Neural crest cell (in vitro differentiated cells): ENCODE data around the gene COL8A2. TPM values are rescaled to one million over a fixed set of nuclear protein-coding genes. Genes with fewer than 3 reads are reported as not detected.

Experiments
- DNase-seq: peaks from one replicate; pipeline ENCODE4 v3.0.0; 2021; ENCODE audit warnings: low read depth, mixed read lengths, low spot score
- H3K27ac Mint-ChIP-seq: one replicate; pipeline ENCODE4 v1.8.0; 2021; ENCODE audit warnings: mild to moderate bottlenecking, mixed read lengths; ENCODE audit not compliant: unreplicated experiment
- H3K27me3 Mint-ChIP-seq: 2 replicates; pipeline ENCODE4 v1.8.0; 2021; ENCODE audit warnings: low read depth, mild to moderate bottlenecking, mixed read lengths
- H3K36me3 Mint-ChIP-seq: 2 replicates; pipeline ENCODE4 v1.8.0; 2021; ENCODE audit warnings: low read depth, mild to moderate bottlenecking, mixed read lengths
- H3K4me1 Mint-ChIP-seq: 2 replicates; pipeline ENCODE4 v1.8.0; 2021; ENCODE audit warnings: mixed read lengths
- H3K4me3 Mint-ChIP-seq: one replicate; pipeline ENCODE4 v1.8.0; 2021; ENCODE audit warnings: mild to moderate bottlenecking, mixed read lengths
- H3K9me3 Mint-ChIP-seq: 2 replicates; pipeline ENCODE4 v1.8.0; 2021; ENCODE audit warnings: mixed read lengths
- CTCF ChIP-seq: fragments of 200-600 bp; sonication (generic); conservative IDR thresholded peaks from 2 replicates; pipeline ENCODE4 v1.5.0; 2021; ENCODE audit warnings: antibody characterized with exemption, mild to moderate bottlenecking
- total RNA-seq: library from RNA; stranded (reverse); gene quantifications from 2 replicates; pipeline ENCODE4 v1.2.1, GENCODE V29; 2021

COL8A2 gene
- total RNA-seq, 1 donor from 2014 or later = 0.09 TPM

GRCh38 chr1:36144413-36144812, 19.4 kb upstream of the COL8A2 start:
- peaks cover 4% of the 10 kb centered on the region for H3K36me3 Mint-ChIP-seq
- H3K9me3 Mint-ChIP-seq = no peaks in the 10 kb centered on the region
- no peaks in the 10 kb centered on the region for H3K27me3 Mint-ChIP-seq
- no peak overlapping the region for H3K4me3 Mint-ChIP-seq
- DNase-seq = no peak
- no peak overlapping the region for H3K27ac Mint-ChIP-seq
- peaks cover 21% of the 10 kb centered on the region for H3K4me1 Mint-ChIP-seq
- TF ChIP-seq CTCF = no peak

DNA sequence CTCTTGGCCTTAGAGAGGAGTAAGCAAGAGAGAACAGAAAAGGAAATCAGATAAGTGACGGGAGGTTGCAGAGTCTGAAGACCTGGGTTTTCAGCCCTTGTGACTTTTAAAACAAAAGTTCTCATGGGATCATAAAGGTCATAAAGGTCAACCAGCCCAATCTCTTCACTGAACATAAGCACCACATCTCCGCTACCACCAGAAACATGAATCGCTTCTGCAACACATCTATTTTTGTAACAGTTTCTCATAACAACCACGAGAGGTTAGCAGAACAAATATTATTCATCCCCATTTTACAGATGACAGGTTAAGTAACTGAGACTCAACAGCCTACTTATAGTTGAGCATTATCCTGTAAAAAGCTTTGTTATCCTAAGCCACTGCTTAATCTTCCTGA, 18.4 kb upstream of the COL8A2 start:
- Mint-ChIP-seq H3K9me3 (no peaks in the 10 kb centered on the region), H3K27me3 (no peaks in the 10 kb centered on the region), H3K4me1 (peaks cover 11% of the 10 kb centered on the region), H3K27ac (no peak overlapping the region), H3K36me3 (peaks cover 4% of the 10 kb centered on the region), H3K4me3 (peak overlapping the region; percentile 2)
- no peak for DNase-seq
- TF ChIP-seq CTCF = no peak

DNA sequence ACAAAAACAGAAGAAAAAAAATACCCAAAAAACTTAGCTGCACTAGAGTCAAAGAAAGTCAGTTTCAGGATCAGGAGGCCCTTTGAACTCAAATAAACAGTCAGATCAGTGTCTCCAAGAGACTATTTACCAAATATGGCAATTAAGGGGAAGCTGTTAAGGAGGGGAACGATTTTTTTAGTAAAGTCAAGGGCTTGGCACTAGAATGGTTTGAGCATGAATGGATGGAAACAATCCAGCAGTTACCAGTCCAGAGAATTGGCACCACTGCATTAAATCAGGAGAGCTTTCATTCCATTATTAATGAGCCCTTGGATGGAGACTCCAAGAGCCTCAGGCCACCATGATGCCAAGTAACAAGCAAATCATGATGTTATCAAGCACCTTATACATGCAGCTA, 17.1 kb upstream of the COL8A2 start:
- no peak for DNase-seq
- H3K36me3 Mint-ChIP-seq = peaks cover 4% of the 10 kb centered on the region

GRCh38 chr1:36139521-36139920, 14.5 kb upstream of the COL8A2 start:
- H3K27me3 Mint-ChIP-seq = no peaks in the 10 kb centered on the region
- H3K4me3 Mint-ChIP-seq = no peak overlapping the region

More for the DNA sequence above, 17.1 kb upstream of the COL8A2 start:
- Mint-ChIP-seq H3K27me3 (no peaks in the 10 kb centered on the region), H3K27ac (no peak overlapping the region), H3K4me3 (no peak overlapping the region), H3K4me1 (peaks cover 4% of the 10 kb centered on the region), H3K9me3 (no peaks in the 10 kb centered on the region)
- no peak for TF ChIP-seq CTCF

GRCh38 chr1:36137776-36138175, 12.8 kb upstream of the COL8A2 start:
- TF ChIP-seq CTCF = no peak

More at GRCh38 chr1:36139521-36139920, 14.5 kb upstream of the COL8A2 start:
- Mint-ChIP-seq H3K36me3 (peaks cover 4% of the 10 kb centered on the region), H3K4me1 (peaks cover 7% of the 10 kb centered on the region), H3K27ac (no peak overlapping the region), H3K9me3 (no peaks in the 10 kb centered on the region)
- DNase-seq = no peak
- no peak for TF ChIP-seq CTCF

GRCh38 chr1:36137226-36137625, 12.2 kb upstream of the COL8A2 start:
- no peak for TF ChIP-seq CTCF
- peaks cover 16% of the 10 kb centered on the region for H3K4me1 Mint-ChIP-seq
- H3K27ac Mint-ChIP-seq = no peak overlapping the region
- no peaks in the 10 kb centered on the region for H3K36me3 Mint-ChIP-seq
- H3K27me3 Mint-ChIP-seq = no peaks in the 10 kb centered on the region
- no peaks in the 10 kb centered on the region for H3K9me3 Mint-ChIP-seq
- DNase-seq = no peak
- no peak overlapping the region for H3K4me3 Mint-ChIP-seq

More at GRCh38 chr1:36137776-36138175, 12.8 kb upstream of the COL8A2 start:
- no peaks in the 10 kb centered on the region for H3K9me3 Mint-ChIP-seq
- H3K4me3 Mint-ChIP-seq = no peak overlapping the region
- no peak overlapping the region for H3K27ac Mint-ChIP-seq
- no peak for DNase-seq
- no peaks in the 10 kb centered on the region for H3K27me3 Mint-ChIP-seq
- peaks cover 16% of the 10 kb centered on the region for H3K4me1 Mint-ChIP-seq
- no peaks in the 10 kb centered on the region for H3K36me3 Mint-ChIP-seq
